SK-N-SH (cell line): ENCODE measurements around the gene CFAP92. TPM values are rescaled to one million over a fixed set of nuclear protein-coding genes. Genes with fewer than 3 reads are reported as not detected.

Experiments used
- CTCF ChIA-PET: fragments of 300-600, 350-600 bp; formaldehyde crosslinking; extraction: SDS; loops from one replicate; lab custom pipeline; 2021; lab: Yijun Ruan, JAX
- POLR2A ChIA-PET: fragments of 350-600 bp; sonication (Branson Sonifier 250); formaldehyde crosslinking; extraction: SDS; loops from one replicate; lab custom pipeline; 2020; ENCODE audit warnings: antibody characterized with exemption, inconsistent platforms; lab: Yijun Ruan, JAX
- DNase-seq: peaks from one replicate; pipeline ENCODE4 v3.0.0; 2012
- H2AFZ ChIP-seq: fragments of 200-600 bp; sonication (generic); 2 replicates; pipeline ENCODE4 v1.8.1; 2016; ENCODE audit warnings: antibody characterized with exemption, mild to moderate bottlenecking, low read depth
- H3F3A ChIP-seq: fragments of 200-600 bp; sonication (generic); replicated peaks from 2 replicates; pipeline ENCODE3; 2016; ENCODE audit warnings: antibody characterized with exemption, mild to moderate bottlenecking; ENCODE audit not compliant: insufficient read depth
- H3K27ac ChIP-seq, 2 experiments: fragments of 200-500 bp in 1 of 2; fragments of 200-600 bp in 1 of 2; sonication (Bioruptor generic) in 1 of 2; sonication (generic), shearing (Covaris generic) in 1 of 2; 2 replicates each; pipeline versions ENCODE4 v1.5.1 to v1.6.1; 2014 to 2016; ENCODE audit warnings: low read depth in 2 of 2, inconsistent platforms in 1 of 2, low read length in 1 of 2, mild to moderate bottlenecking in 1 of 2, mixed read lengths in 1 of 2
- H3K27me3 ChIP-seq: fragments of 200-600 bp; sonication (generic), shearing (Covaris generic); 2 replicates; pipeline ENCODE4 v1.6.1; 2016; ENCODE audit warnings: mixed run types; ENCODE audit not compliant: insufficient read depth
- H3K36me3 ChIP-seq, 2 experiments: fragments of 200-500 bp in 1 of 2; fragments of 200-600 bp in 1 of 2; sonication (Bioruptor generic) in 1 of 2; sonication (generic) in 1 of 2; replicated peaks in 1 of 2; 2 replicates each; pipeline versions ENCODE3 to v1.5.1; 2014 to 2016; ENCODE audit warnings: low read length in 1 of 2, mild to moderate bottlenecking in 1 of 2; ENCODE audit not compliant: insufficient read depth in 2 of 2, control insufficient read depth in 1 of 2
- H3K4me1 ChIP-seq, 2 experiments: fragments of 200-500 bp in 1 of 2; fragments of 200-600 bp in 1 of 2; sonication (Bioruptor generic) in 1 of 2; sonication (generic), shearing (Covaris generic) in 1 of 2; 2 replicates each; pipeline versions ENCODE4 v1.5.1 to v1.6.1; 2014 to 2016; ENCODE audit warnings: low read depth in 1 of 2, low read length in 1 of 2, mixed run types in 1 of 2; ENCODE audit not compliant: insufficient read depth in 2 of 2, control insufficient read depth in 1 of 2
- H3K4me2 ChIP-seq: fragments of 200-600 bp; sonication (generic), shearing (Covaris generic); 2 replicates; pipeline ENCODE4 v1.6.1; 2017; ENCODE audit warnings: mixed run types
- H3K4me3 ChIP-seq, 2 experiments: fragments of 200-500 bp in 1 of 2; fragments of 200-600 bp in 1 of 2; sonication (Bioruptor generic) in 1 of 2; sonication (generic), shearing (Covaris generic) in 1 of 2; 2 replicates each; pipeline versions ENCODE4 v1.5.1 to v1.8.1; 2014 to 2016; ENCODE audit warnings: low read depth in 2 of 2, inconsistent platforms in 1 of 2, low read length in 1 of 2, mild to moderate bottlenecking in 1 of 2, mixed read lengths in 1 of 2, moderate library complexity in 1 of 2
- H3K79me2 ChIP-seq: fragments of 200-600 bp; sonication (generic); 2 replicates; pipeline ENCODE4 v1.8.1; 2017; ENCODE audit warnings: mild to moderate bottlenecking; ENCODE audit not compliant: insufficient read depth
- H3K9ac ChIP-seq: fragments of 200-600 bp; sonication (generic); 2 replicates; pipeline ENCODE4 v1.6.1; 2017; ENCODE audit warnings: mixed run types
- H3K9me2 ChIP-seq: fragments of 200-600 bp; sonication (generic); 2 replicates; pipeline ENCODE4 v1.6.1; 2017; ENCODE audit warnings: mixed run types
- H3K9me3 ChIP-seq: fragments of 200-600 bp; sonication (generic); 2 replicates; pipeline ENCODE4 v1.6.1; 2017; ENCODE audit warnings: mixed run types, mild to moderate bottlenecking, moderate library complexity
- H4K20me1 ChIP-seq: fragments of 200-600 bp; sonication (generic); 2 replicates; pipeline ENCODE4 v1.6.1; 2017; ENCODE audit warnings: mild to moderate bottlenecking, mixed run types; ENCODE audit not compliant: insufficient read depth
- EP300 ChIP-seq, 2 experiments: IDR thresholded peaks; 2 replicates each; pipeline versions ENCODE4 v1.4.0 to v1.6.1; 2012; ENCODE audit warnings: borderline replicate concordance in 1 of 2, low read depth in 1 of 2, low read length in 1 of 2
- EZH2phosphoT487 ChIP-seq: fragments of 200-600 bp; sonication (generic); IDR thresholded peaks from 2 replicates; pipeline ENCODE4 v1.6.1; 2017; ENCODE audit warnings: low read depth, mixed run types, mild to moderate bottlenecking, antibody characterized with exemption, moderate library complexity, borderline replicate concordance
- FOSL2 ChIP-seq: IDR thresholded peaks from 2 replicates; pipeline ENCODE4 v1.4.0; 2012; ENCODE audit warnings: low read depth, mild to moderate bottlenecking, moderate library complexity, borderline replicate concordance
- FOXJ3 ChIP-seq: sonication (generic); formaldehyde crosslinking; IDR thresholded peaks from 2 replicates; pipeline ENCODE4 v1.5.1; 2020; ENCODE audit warnings: mild to moderate bottlenecking, missing genetic modification reagents
- GABPA ChIP-seq: IDR thresholded peaks from 2 replicates; pipeline ENCODE4 v1.4.0; 2012; ENCODE audit warnings: low read depth, mild to moderate bottlenecking
- GATA2 ChIP-seq: sonication (generic); formaldehyde crosslinking; IDR thresholded peaks from 2 replicates; pipeline ENCODE4 v1.5.0; 2020; ENCODE audit warnings: mild to moderate bottlenecking, missing genetic modification reagents
- MAX ChIP-seq: IDR thresholded peaks from 2 replicates; pipeline ENCODE4 v1.4.0; 2012; ENCODE audit warnings: low read depth
- RAD21 ChIP-seq: IDR thresholded peaks from 2 replicates; pipeline ENCODE4 v1.6.1; 2012; ENCODE audit warnings: mild to moderate bottlenecking, low read length
- RCOR1 ChIP-seq: fragments of 150-350 bp; IDR thresholded peaks from 2 replicates; pipeline ENCODE4 v1.6.1; 2017; ENCODE audit warnings: antibody characterized with exemption, low read length
- RFX5 ChIP-seq: IDR thresholded peaks from 2 replicates; pipeline ENCODE4 v1.6.1; 2012; ENCODE audit warnings: mild to moderate bottlenecking, improper control_type of control experiment, low read length
- RXRA ChIP-seq: IDR thresholded peaks from 2 replicates; pipeline ENCODE4 v1.4.0; 2012; ENCODE audit warnings: low read depth, mild to moderate bottlenecking, borderline replicate concordance
- SMC3 ChIP-seq: IDR thresholded peaks from 2 replicates; pipeline ENCODE4 v1.6.1; 2012; ENCODE audit warnings: low read depth, low read length, improper control_type of control experiment
- TAF1 ChIP-seq: IDR thresholded peaks from 2 replicates; pipeline ENCODE4 v1.6.1; 2012; ENCODE audit warnings: low read depth, mild to moderate bottlenecking, low read length, moderate library complexity, borderline replicate concordance
- TEAD4 ChIP-seq: IDR thresholded peaks from 2 replicates; pipeline ENCODE4 v1.4.0; 2012; ENCODE audit warnings: mild to moderate bottlenecking, borderline replicate concordance; ENCODE audit not compliant: insufficient read depth
- WGBS: methylation state at CpG from one replicate; pipeline ENCODE4 v1.1.6; 2017; ENCODE audit warnings: low lambda C conversion rate; 5-methylcytosine and 5-hydroxymethylcytosine counted together
- polyA plus RNA-seq, 3 experiments: library from polyadenylated mRNA; depleted of rRNA; stranded (reverse); fragments of >200 nt; gene quantifications; 2 replicates each; pipeline ENCODE4 v1.2.3, GENCODE V29; 2012
- TF ChIP-seq, protein P1 (sequence below): fragments of 150-350 bp; IDR thresholded peaks from 2 replicates; pipeline ENCODE4 v1.6.1; 2017; ENCODE audit warnings: antibody characterized with exemption, low read length, low read depth, borderline replicate concordance
- TF ChIP-seq, protein P2 (sequence below): fragments of 150-350 bp; IDR thresholded peaks from 2 replicates; pipeline ENCODE4 v1.6.1; 2016; ENCODE audit warnings: mild to moderate bottlenecking, low read depth, low read length
- TF ChIP-seq, protein P3 (sequence below): fragments of 200-600 bp; sonication (generic); IDR thresholded peaks from 2 replicates; pipeline ENCODE4 v1.6.1; 2017; ENCODE audit warnings: antibody characterized with exemption, mild to moderate bottlenecking, moderate library complexity

The CFAP92 gene
- polyA plus RNA-seq, 1 of the 3 experiments (the other 2 are of a cell fraction): not detected

DNA sequence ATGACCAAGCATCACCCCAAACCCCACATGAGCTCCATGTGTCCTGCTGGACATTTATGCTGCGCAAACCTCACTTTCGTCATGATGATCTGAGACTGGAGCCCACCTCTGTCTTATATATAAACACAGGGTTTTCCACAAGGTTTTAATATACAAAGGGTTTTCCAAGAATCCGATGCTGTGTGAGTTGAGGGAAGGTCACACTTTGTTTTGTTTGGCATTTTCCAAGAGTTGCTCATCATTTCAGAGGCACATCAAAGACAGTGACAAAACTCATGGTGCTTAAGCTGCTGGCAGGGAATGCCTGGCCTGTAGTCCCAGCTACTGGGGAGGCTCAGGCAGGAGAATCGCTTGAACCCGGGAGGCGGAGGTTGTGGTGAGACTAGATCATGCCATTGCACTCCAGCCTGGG lies 27.3 kb upstream of the CFAP92 start:
- H2AFZ ChIP-seq: no peak overlapping the region
- ChIA-PET POLR2A (no interaction called here), CTCF (interaction anchor here (0.8 to 4.7 kb wide), 3 partner anchors 32 to 51 kb away, joined by 3 to 25 read pairs (median 7); no protein-coding TSS in a partner anchor)
- no peak overlapping the region for H3K4me2 ChIP-seq
- H3K9ac ChIP-seq: no peak overlapping the region
- TF ChIP-seq FOSL2 (no peak), TAF1 (no peak), RFX5 (no peak), RCOR1 (no peak), EZH2phosphoT487 (no peak), EP300 (IDR thresholded peaks at IDR 0.05; ENCODE audit: borderline replicate concordance in 1 of 2, low read depth in 1 of 2, low read length in 1 of 2) (no peak), MAX (no peak), RXRA (no peak), GATA2 (CRISPR knock-in tag) (no peak), GABPA (no peak), SMC3 (no peak), TEAD4 (no peak)
- TF ChIP-seq, protein P1, sequence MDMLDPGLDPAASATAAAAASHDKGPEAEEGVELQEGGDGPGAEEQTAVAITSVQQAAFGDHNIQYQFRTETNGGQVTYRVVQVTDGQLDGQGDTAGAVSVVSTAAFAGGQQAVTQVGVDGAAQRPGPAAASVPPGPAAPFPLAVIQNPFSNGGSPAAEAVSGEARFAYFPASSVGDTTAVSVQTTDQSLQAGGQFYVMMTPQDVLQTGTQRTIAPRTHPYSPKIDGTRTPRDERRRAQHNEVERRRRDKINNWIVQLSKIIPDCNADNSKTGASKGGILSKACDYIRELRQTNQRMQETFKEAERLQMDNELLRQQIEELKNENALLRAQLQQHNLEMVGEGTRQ: no peak
- TF ChIP-seq, protein P2, sequence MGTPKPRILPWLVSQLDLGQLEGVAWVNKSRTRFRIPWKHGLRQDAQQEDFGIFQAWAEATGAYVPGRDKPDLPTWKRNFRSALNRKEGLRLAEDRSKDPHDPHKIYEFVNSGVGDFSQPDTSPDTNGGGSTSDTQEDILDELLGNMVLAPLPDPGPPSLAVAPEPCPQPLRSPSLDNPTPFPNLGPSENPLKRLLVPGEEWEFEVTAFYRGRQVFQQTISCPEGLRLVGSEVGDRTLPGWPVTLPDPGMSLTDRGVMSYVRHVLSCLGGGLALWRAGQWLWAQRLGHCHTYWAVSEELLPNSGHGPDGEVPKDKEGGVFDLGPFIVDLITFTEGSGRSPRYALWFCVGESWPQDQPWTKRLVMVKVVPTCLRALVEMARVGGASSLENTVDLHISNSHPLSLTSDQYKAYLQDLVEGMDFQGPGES: no peak
- no peaks in the 10 kb centered on the region for H3K9me3 ChIP-seq
- no peaks in the 10 kb centered on the region for H3F3A ChIP-seq
- H3K4me3 ChIP-seq: no peak overlapping the region
- no peaks in the 10 kb centered on the region for H3K79me2 ChIP-seq
- 83% methylated on average over 6 of the region's 6 CpGs for WGBS
- DNase-seq: no peak
- H3K27ac ChIP-seq: no peak overlapping the region
- no peaks in the 10 kb centered on the region for H3K9me2 ChIP-seq
- no peaks in the 10 kb centered on the region for H3K36me3 ChIP-seq
- no peaks in the 10 kb centered on the region for H4K20me1 ChIP-seq
- peaks cover 0 to 20% of the 10 kb centered on the region in 2 experiments; a peak in 1 of 4 replicates for H3K4me1 ChIP-seq
- no peaks in the 10 kb centered on the region; the same call in 1 of the 2 replicates for H3K27me3 ChIP-seq

DNA sequence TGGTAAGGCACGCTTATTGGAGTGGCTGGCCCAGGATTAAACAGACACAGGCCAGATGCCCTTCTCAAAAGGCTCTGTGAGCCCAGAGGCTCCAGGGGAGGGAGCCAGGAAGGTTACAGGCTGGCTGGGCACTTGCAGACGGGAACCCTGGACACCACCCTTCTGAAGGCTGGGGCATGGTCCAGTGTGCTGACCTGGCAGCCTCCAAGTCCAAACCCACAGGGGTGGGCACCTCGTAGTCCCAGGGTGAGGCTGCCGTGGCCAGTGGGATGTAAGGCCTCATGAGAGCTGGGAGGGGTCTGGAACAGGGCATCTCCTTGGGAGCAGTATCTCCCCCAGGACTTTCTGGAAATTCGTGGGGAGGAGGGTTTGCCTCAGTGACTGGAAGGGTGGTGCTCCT lies 26.8 kb upstream of the CFAP92 start:
- H4K20me1 ChIP-seq: no peaks in the 10 kb centered on the region
- no peaks in the 10 kb centered on the region for H3F3A ChIP-seq
- H3K79me2 ChIP-seq: no peaks in the 10 kb centered on the region
- H3K4me1 ChIP-seq: peaks cover 0 to 19% of the 10 kb centered on the region in 2 experiments; a peak in 1 of 4 replicates
- H3K9me3 ChIP-seq: no peaks in the 10 kb centered on the region
- TF ChIP-seq RAD21 (no peak), FOXJ3 (CRISPR knock-in tag) (no peak)
- TF ChIP-seq, protein P3, sequence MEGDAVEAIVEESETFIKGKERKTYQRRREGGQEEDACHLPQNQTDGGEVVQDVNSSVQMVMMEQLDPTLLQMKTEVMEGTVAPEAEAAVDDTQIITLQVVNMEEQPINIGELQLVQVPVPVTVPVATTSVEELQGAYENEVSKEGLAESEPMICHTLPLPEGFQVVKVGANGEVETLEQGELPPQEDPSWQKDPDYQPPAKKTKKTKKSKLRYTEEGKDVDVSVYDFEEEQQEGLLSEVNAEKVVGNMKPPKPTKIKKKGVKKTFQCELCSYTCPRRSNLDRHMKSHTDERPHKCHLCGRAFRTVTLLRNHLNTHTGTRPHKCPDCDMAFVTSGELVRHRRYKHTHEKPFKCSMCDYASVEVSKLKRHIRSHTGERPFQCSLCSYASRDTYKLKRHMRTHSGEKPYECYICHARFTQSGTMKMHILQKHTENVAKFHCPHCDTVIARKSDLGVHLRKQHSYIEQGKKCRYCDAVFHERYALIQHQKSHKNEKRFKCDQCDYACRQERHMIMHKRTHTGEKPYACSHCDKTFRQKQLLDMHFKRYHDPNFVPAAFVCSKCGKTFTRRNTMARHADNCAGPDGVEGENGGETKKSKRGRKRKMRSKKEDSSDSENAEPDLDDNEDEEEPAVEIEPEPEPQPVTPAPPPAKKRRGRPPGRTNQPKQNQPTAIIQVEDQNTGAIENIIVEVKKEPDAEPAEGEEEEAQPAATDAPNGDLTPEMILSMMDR: no peak
- no peak overlapping the region for H3K9ac ChIP-seq
- H3K27me3 ChIP-seq: no peaks in the 10 kb centered on the region; the same call in 1 of the 2 replicates
- DNase-seq: no peak
- no peaks in the 10 kb centered on the region for H3K36me3 ChIP-seq
- WGBS: 59% methylated on average over 4 of the region's 5 CpGs
- H2AFZ ChIP-seq: no peak overlapping the region
- H3K4me2 ChIP-seq: no peak overlapping the region
- no peak overlapping the region for H3K27ac ChIP-seq
- H3K4me3 ChIP-seq: no peak overlapping the region
- H3K9me2 ChIP-seq: no peaks in the 10 kb centered on the region
- CTCF ChIA-PET: interaction anchor here (1.2 to 4.7 kb wide), 2 partner anchors 32 to 50 kb away, joined by 7 to 25 read pairs; no protein-coding TSS in a partner anchor
- POLR2A ChIA-PET: no interaction called here
